Measurements from ENCODE around the gene CCL11.

Gene CCL11

GRCh38 chr17:34257986-34258326 lies 27.6 kb upstream of the CCL11 start:
- DNase-seq, result no peak

GRCh38 chr17:34259146-34259545 lies 26.4 kb upstream of the CCL11 start:
- DNase-seq, result no peak

- DNase-seq, result no peak
Observed at GRCh38 chr17:34260861-34261260, 24.7 kb upstream of the CCL11 start.

- DNase-seq, result no peak
Observed at GRCh38 chr17:34261568-34262337, 23.8 kb upstream of the CCL11 start.

GRCh38 chr17:34265711-34266110 lies 19.8 kb upstream of the CCL11 start:
- DNase-seq, result no peak

GRCh38 chr17:34269969-34270368 lies 15.6 kb upstream of the CCL11 start, which contains the start of gene CCL7:
CCL7 (plus strand) TSS chr17:34270221; CDS start chr17:34270291, 70 bp downstream.
- no peak for DNase-seq

DNA sequence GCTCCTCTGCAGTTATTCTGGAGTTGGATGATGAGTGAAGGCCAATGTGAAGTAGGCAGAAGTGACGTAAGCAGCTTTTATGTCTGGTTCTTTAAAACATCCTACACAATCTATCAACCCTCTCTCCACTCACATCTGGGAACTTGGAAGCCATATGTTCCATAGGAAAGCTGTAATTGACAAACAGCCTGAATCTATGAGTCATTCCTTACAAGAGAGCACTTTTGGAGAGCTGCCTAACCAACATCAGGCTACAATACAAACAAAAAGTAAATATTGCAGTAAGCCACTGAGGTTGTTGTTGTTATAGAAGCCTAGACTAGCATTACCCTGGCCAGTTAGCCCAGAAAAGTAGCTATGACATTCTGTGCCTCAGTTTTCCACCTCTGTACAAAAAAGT lies 9.7 kb upstream of the CCL11 start:
- DNase-seq, result peak; percentile 26

DNA sequence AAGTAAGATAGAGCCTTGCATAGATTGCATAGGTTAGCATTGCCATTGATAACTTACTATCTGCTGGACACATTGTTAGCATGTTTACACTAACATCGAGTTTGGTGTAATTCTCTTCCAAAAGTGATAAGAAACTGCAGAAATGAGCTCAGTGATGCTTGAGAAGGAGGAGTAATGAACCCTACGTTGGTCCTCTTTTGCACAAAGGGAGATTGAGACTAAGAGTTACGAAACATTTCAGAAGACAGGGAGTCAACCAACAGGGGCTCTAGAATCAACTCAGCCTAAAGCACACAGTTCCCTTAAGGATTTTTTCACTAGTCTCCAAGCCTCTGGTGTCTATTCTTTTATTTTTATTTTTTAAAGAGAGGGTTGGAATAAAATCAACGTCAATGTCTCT lies 8.7 kb upstream of the CCL11 start:
- no peak for DNase-seq

- no peak for DNase-seq
Observed at GRCh38 chr17:34283571-34283970, 2.0 kb upstream of the CCL11 start.

GRCh38 chr17:34287875-34288274 lies 2.3 kb downstream of the CCL11 start:
- no peak for DNase-seq

DNA sequence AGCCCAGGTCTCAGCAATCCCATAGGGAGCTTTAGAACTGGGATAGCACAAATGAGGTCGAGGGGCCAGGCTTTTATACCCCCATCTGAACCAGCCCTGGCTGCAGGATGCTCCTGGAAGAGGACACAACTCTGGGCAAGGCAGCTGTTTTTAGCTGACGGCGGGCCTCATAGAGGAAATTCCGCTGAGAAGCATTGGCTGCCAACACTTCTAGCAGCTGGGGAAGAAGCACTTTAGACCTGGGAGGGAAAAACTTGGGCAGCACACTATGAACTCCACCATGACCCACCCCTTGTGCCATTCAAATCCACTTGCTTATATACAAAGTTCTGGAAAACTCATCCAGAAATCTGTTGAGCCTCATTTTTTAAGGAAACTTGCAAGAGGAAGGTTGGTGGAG lies 5.0 kb downstream of the CCL11 start:
- DNase-seq, result no peak

DNA sequence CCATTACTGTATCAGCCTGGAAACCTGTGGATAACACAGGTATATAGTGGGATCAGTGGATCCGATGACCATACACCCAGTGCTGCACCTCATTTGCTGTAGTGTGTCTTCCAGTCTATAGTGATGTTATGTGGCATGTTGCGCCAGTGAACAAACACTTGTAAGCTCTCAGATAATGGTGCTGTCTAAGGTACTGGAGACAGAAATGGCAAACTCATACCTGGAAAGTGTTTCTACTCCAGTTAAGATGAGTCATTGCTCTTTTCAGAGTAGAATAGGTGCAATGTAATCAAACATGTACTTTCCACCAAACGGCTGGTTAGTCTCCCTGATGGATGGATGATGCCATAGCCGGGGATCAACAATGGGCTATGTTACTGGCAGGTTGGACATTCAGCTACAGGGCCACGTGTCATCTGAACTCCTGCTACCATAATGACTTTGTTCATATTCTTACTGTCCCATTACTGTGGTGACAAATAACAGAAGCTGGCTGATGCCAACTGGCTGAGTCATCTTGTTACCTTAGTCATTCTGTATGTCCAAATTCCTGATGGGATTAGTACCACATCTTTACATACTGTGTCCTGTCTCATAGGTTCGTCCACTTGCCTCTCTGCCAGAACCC lies 6.3 kb downstream of the CCL11 start:
- no peak for DNase-seq

DNA sequence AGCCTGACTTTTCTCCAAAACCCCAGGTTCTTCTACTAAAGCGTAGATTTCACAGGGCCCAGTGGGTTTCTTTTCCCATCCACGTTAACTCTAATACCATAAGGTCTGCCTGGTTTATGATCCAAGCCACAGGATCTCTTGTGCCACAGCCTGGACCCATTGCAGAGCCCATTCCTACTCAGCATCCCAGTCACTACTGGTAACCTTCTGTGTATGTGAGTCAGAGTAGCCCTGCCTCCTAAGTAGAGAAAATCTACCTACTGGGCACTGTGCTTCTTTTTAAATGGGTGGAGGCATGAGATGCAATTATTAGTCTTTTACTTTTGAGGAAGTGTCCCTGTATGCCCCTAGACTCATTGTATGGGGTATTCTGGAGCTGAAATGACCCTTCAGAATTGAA lies 13.5 kb downstream of the CCL11 start:
- no peak for DNase-seq

DNA sequence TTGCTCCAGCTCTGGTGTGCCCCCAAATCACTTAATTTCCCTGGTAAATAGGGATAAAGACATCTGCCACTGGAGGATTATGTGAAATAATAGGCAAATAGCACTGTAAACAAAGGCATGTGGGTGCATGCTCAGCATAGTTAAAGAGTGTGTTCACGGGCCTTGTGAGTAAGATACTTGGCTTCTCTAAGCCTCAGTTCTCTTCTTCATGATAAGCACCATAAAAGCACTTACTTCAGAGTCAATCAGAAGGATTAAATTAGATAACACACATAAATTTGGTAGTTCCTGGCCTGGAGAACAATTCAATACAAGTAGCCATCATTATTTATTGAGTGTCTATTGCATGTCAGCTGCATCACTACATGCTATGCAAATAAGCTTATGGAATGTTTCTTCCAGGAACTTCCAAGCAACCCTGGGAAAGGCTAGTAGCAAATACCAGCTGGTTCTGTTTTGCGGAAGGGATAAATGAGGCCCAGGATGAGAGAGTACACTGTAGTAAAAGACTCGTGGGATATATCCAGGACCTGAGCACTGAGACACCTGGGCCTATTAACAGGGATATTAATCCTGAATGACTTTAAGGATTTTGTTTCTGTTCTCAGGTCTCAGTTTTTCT lies 14.5 kb downstream of the CCL11 start:
- DNase-seq, result no peak

DNA sequence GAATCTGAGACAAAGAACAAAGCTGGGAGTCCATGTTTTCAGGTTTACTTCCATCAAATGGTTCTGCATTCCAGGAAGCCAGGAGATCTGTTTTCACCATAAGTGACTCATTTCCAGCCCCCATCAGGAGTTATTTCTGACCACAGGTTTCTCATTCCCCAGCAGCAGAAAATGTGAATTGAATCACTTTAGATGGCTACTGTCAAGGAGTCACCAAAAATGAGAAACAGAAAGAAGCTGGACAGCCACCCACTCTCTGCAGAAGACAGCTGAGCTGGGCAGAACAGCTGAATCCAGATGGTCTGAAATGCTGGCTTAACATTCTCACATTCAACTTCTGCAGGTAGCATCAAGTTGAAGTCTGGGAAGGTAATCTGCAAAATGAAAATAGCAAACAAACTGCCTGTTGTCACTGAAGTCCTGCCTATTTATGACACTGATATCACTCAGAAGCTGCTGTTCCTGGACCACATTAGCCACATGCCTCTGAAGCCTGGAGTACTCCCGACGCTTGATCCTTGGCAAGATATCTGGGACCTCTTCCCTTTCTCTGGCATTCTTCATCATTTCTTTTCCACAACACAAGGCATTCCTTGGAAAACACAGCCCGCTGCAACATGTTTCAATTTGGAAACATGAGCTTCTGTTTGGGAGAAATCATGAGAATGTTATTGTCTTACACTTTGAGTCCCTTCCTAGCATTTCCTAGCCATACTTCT lies 15.3 kb downstream of the CCL11 start:
- no peak for DNase-seq

- no peak for DNase-seq
Observed at GRCh38 chr17:34301986-34302385, 16.4 kb downstream of the CCL11 start.

GRCh38 chr17:34302636-34303035 lies 17.1 kb downstream of the CCL11 start:
- no peak for DNase-seq

GRCh38 chr17:34303606-34304005 lies 18.1 kb downstream of the CCL11 start:
- DNase-seq, result no peak

- DNase-seq, result no peak
Observed at GRCh38 chr17:34305061-34305460, 19.5 kb downstream of the CCL11 start.

- DNase-seq, result no peak
Observed at GRCh38 chr17:34305606-34306005, 20.1 kb downstream of the CCL11 start.

DNA sequence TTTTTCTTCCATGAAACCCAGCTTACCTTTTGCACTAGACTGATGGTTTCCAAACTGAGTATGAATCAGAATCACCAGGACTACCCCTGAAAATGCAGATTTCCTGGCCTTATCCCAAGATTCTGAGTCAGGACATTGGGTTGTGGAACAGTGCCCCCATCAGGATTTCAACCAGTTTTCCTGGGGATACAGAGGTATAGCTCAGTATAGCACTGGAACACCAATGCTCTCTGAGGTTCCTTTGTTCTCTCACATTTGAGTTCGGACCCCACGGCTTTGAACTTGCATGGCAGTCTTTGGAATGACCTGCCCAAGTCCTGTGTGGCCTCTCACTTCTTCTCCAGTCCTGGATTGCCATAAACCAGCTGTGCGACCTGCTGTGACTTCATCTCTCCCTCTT lies 20.9 kb downstream of the CCL11 start:
- no peak for DNase-seq

- DNase-seq, result no peak
Observed at GRCh38 chr17:34307110-34307509, 21.6 kb downstream of the CCL11 start.

- no peak for DNase-seq
Observed at GRCh38 chr17:34308371-34308770, 22.8 kb downstream of the CCL11 start.

- DNase-seq, result no peak
Observed at GRCh38 chr17:34311291-34311690, 25.7 kb downstream of the CCL11 start.
